ENCODE measurements around the gene DIDO1.

- TF ChIP-seq CTCF (IDR thresholded peaks at IDR 0.05) (no peak), POLR2A (IDR thresholded peaks at IDR 0.05) (no peak), POLR2AphosphoS5 (IDR thresholded peaks at IDR 0.05) (no peak)
These were observed 44.5 kb downstream of the DIDO1 start for GRCh38 chr20:62881662-62882395.
